NT2/D1 (cell line): ENCODE results near the gene GALNT9.

Source experiments
- SUZ12 ChIP-seq: IDR thresholded peaks from 2 replicates; pipeline ENCODE4 v1.6.1; 2011; ENCODE audit not compliant: insufficient read length, insufficient read depth; ENCODE audit errors: extremely low read depth
- YY1 ChIP-seq: IDR thresholded peaks from 2 replicates; pipeline ENCODE4 v1.6.1; 2011; ENCODE audit not compliant: insufficient read length, insufficient read depth

GRCh38 chr12:132336451-132337413 is 7.3 kb upstream of the GALNT9 start:
- TF ChIP-seq SUZ12, result no peak
- no peak for TF ChIP-seq YY1
